ENCODE results near the gene VANGL2. TPM values are rescaled to one million over a fixed set of nuclear protein-coding genes. Genes with fewer than 3 reads are reported as not detected.

VANGL2 gene
- total and polyA plus RNA-seq, 2 experiments from 2014 or later = 17.7 to 51.3 TPM

DNA sequence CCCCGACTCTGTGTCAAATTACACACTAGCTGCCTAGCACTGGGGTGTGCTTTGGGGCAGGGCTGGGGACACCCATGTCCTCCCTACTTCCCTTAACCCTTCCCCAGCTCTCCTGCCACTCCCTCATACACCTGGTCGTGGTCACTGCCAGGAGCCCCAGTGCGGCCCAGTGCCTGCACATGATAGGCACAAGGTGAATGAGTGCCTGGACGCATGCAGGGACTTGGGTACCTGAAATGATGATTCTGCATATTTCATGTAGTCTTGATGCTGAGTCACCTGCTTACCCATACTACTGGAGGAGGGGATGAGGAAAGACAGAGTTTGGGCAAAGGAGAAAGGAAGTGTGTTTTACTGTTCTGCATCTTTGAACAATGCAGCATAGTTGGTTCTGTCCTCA is 1.5 kb upstream of the VANGL2 start:
- H4K20me1 ChIP-seq (replicated peaks; ENCODE audit: insufficient read depth) = peaks cover 10% of the 10 kb centered on the region; the same call in 1 of the 2 replicates
- H3K36me3 Mint-ChIP-seq (ENCODE audit: low read depth) = no peaks in the 10 kb centered on the region
- no peak for ATAC-seq

More for the DNA sequence above, 1.5 kb upstream of the VANGL2 start:
- Histone ChIP-seq H2AFZ (peak overlapping the region; percentile 64; the same call in 1 of the 2 replicates), H3K4me2 (peak overlapping the region; percentile 83), H3F3A (replicated peaks; ENCODE audit: low read depth) (peaks cover 12% of the 10 kb centered on the region; the same call in 1 of the 2 replicates), H3K36me3 (ENCODE audit: insufficient read depth) (no peaks in the 10 kb centered on the region), H3K27me3 (ENCODE audit: insufficient read depth) (no peaks in the 10 kb centered on the region), H3K4me3 (0 out of 2 replicates have a peak overlapping the region, but pooled peaks have one; percentile 26), H3K27ac (ENCODE audit: low read depth) (peak overlapping the region; percentile 99; the same call in 1 of the 2 replicates), H3K9me2 (ENCODE audit: insufficient read depth) (no peaks in the 10 kb centered on the region), H3K4me1 (ENCODE audit: insufficient read depth) (peaks cover 41% of the 10 kb centered on the region), H3K79me2 (replicated peaks; ENCODE audit: insufficient read depth) (peaks cover 33% of the 10 kb centered on the region)
- Mint-ChIP-seq H3K27ac (peak overlapping the region; percentile 88), H3K4me1 (peaks cover 47% of the 10 kb centered on the region), H3K4me3 (peak overlapping the region; percentile 15; the same call in 1 of the 3 replicates), H3K27me3 (ENCODE audit: insufficient read depth, low read depth, poor library complexity) (peaks cover 10% of the 10 kb centered on the region), H3K9me3 (no peaks in the 10 kb centered on the region)
- DNase-seq (ENCODE audit: low spot score) = no peak
- no peak for TF ChIP-seq EZH2 (IDR thresholded peaks at IDR 0.05; ENCODE audit: low read depth, unreplicated experiment)
- TF ChIP-seq CREB1 (CRISPR knock-in tag; IDR thresholded peaks at IDR 0.05; ENCODE audit: low read depth) = no peak
- no peak for TF ChIP-seq ZNF331 (CRISPR knock-in tag; IDR thresholded peaks at IDR 0.05; ENCODE audit: low read depth)
- TF ChIP-seq CTCF (conservative IDR thresholded peaks at IDR 0.05; ENCODE audit: low read depth in 2 of 2) = no peak
- no peak for TF ChIP-seq ZNF114 (CRISPR knock-in tag; IDR thresholded peaks at IDR 0.05)
- no peak for TF ChIP-seq POLR2AphosphoS5 (IDR thresholded peaks at IDR 0.05; ENCODE audit: low read depth)
- TF ChIP-seq, protein P1, sequence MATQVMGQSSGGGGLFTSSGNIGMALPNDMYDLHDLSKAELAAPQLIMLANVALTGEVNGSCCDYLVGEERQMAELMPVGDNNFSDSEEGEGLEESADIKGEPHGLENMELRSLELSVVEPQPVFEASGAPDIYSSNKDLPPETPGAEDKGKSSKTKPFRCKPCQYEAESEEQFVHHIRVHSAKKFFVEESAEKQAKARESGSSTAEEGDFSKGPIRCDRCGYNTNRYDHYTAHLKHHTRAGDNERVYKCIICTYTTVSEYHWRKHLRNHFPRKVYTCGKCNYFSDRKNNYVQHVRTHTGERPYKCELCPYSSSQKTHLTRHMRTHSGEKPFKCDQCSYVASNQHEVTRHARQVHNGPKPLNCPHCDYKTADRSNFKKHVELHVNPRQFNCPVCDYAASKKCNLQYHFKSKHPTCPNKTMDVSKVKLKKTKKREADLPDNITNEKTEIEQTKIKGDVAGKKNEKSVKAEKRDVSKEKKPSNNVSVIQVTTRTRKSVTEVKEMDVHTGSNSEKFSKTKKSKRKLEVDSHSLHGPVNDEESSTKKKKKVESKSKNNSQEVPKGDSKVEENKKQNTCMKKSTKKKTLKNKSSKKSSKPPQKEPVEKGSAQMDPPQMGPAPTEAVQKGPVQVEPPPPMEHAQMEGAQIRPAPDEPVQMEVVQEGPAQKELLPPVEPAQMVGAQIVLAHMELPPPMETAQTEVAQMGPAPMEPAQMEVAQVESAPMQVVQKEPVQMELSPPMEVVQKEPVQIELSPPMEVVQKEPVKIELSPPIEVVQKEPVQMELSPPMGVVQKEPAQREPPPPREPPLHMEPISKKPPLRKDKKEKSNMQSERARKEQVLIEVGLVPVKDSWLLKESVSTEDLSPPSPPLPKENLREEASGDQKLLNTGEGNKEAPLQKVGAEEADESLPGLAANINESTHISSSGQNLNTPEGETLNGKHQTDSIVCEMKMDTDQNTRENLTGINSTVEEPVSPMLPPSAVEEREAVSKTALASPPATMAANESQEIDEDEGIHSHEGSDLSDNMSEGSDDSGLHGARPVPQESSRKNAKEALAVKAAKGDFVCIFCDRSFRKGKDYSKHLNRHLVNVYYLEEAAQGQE (IDR thresholded peaks at IDR 0.05; ENCODE audit: unreplicated experiment) = no peak
- TF ChIP-seq ZNF462 (CRISPR knock-in tag; IDR thresholded peaks at IDR 0.05) = no peak

All from GM23338 (cell line).